GM23338 (cell line): ENCODE data around the gene CWC27. TPM values are rescaled to one million over a fixed set of nuclear protein-coding genes. Genes with fewer than 3 reads are reported as not detected.

Experiments used
- ATAC-seq: fragments of 200-7000 bp; cut with Tn5 transposase; 3 replicates; pipeline ENCODE4 v1.9.1; 2020
- DNase-seq: peaks from one replicate; pipeline ENCODE4 v3.0.0-alpha.2; 2015; ENCODE audit warnings: low spot score
- H2AFZ ChIP-seq: fragments of 200-600 bp; sonication (generic); 2 replicates; pipeline ENCODE4 v1.8.0; 2016; ENCODE audit warnings: antibody characterized with exemption, mild to moderate bottlenecking, moderate library complexity
- H3F3A ChIP-seq: fragments of 200-600 bp; sonication (generic); replicated peaks from 2 replicates; pipeline ENCODE4 v1.8.0; 2017; ENCODE audit warnings: antibody characterized with exemption, mixed run types, low read depth
- H3K27ac ChIP-seq: fragments of 200-600 bp; sonication (generic); 2 replicates; pipeline ENCODE4 v1.6.1; 2016; ENCODE audit warnings: low read depth
- H3K27me3 ChIP-seq: fragments of 200-600 bp; sonication (generic); 2 replicates; pipeline ENCODE4 v1.8.0; 2016; ENCODE audit warnings: mild to moderate bottlenecking, mixed run types, moderate library complexity; ENCODE audit not compliant: insufficient read depth
- H3K36me3 ChIP-seq: fragments of 200-600 bp; sonication (generic); 2 replicates; pipeline ENCODE4 v1.8.0; 2016; ENCODE audit warnings: mild to moderate bottlenecking; ENCODE audit not compliant: insufficient read depth
- H3K4me1 ChIP-seq: fragments of 200-600 bp; sonication (generic); 2 replicates; pipeline ENCODE4 v1.8.0; 2016; ENCODE audit warnings: mild to moderate bottlenecking, moderate library complexity; ENCODE audit not compliant: insufficient read depth
- H3K4me2 ChIP-seq: fragments of 200-600 bp; sonication (generic); 2 replicates; pipeline ENCODE4 v1.7.1; 2017; ENCODE audit warnings: mixed run types
- H3K4me3 ChIP-seq: fragments of 200-600 bp; sonication (generic); 2 replicates; pipeline ENCODE4 v1.6.1; 2016; ENCODE audit warnings: mixed run types
- H3K79me2 ChIP-seq: fragments of 200-600 bp; sonication (generic); replicated peaks from 2 replicates; pipeline ENCODE4 v1.8.0; 2017; ENCODE audit warnings: mild to moderate bottlenecking; ENCODE audit not compliant: insufficient read depth
- H3K9me2 ChIP-seq: fragments of 200-600 bp; sonication (generic); 2 replicates; pipeline ENCODE4 v1.8.0; 2017; ENCODE audit not compliant: insufficient read depth
- H4K20me1 ChIP-seq: fragments of 200-600 bp; sonication (generic); replicated peaks from 2 replicates; pipeline ENCODE4 v1.8.0; 2017; ENCODE audit warnings: mild to moderate bottlenecking; ENCODE audit not compliant: insufficient read depth
- H3K27ac Mint-ChIP-seq: 2 replicates; pipeline ENCODE4 v1.8.0; 2020; ENCODE audit warnings: inconsistent platforms, mild to moderate bottlenecking, moderate library complexity, mixed read lengths
- H3K27me3 Mint-ChIP-seq: 3 replicates; pipeline ENCODE4 v1.8.0; 2022; ENCODE audit warnings: low read depth, mild to moderate bottlenecking, moderate library complexity, mixed read lengths, inconsistent platforms; ENCODE audit not compliant: insufficient read depth, poor library complexity
- H3K36me3 Mint-ChIP-seq: 3 replicates; pipeline ENCODE4 v1.8.0; 2021; ENCODE audit warnings: low read depth, mild to moderate bottlenecking, inconsistent platforms, moderate library complexity, mixed read lengths
- H3K4me1 Mint-ChIP-seq: 3 replicates; pipeline ENCODE4 v1.8.0; 2020; ENCODE audit warnings: mild to moderate bottlenecking, inconsistent platforms, mixed read lengths
- H3K4me3 Mint-ChIP-seq: 3 replicates; pipeline ENCODE4 v1.8.0; 2021; ENCODE audit warnings: moderate library complexity, mild to moderate bottlenecking, inconsistent platforms, mixed read lengths
- H3K9me3 Mint-ChIP-seq: 3 replicates; pipeline ENCODE4 v1.8.0; 2020; ENCODE audit warnings: moderate library complexity, mild to moderate bottlenecking, inconsistent platforms, mixed read lengths
- EZH2 ChIP-seq: fragments of 200-600 bp; sonication (generic); IDR thresholded peaks from one replicate; pipeline ENCODE4 v1.8.0; 2017; ENCODE audit warnings: antibody characterized with exemption, mild to moderate bottlenecking, low read depth; ENCODE audit not compliant: unreplicated experiment
- EZH2phosphoT487 ChIP-seq: fragments of 200-600 bp; sonication (generic); IDR thresholded peaks from one replicate; pipeline ENCODE4 v1.8.1; 2018; ENCODE audit warnings: antibody characterized with exemption; ENCODE audit not compliant: unreplicated experiment
- NANOG ChIP-seq: IDR thresholded peaks from 2 replicates; pipeline ENCODE4 v1.6.1; 2016; ENCODE audit warnings: antibody characterized with exemption, borderline replicate concordance
- STAT1 ChIP-seq: IDR thresholded peaks from one replicate; pipeline ENCODE4 v1.6.1; 2016; ENCODE audit warnings: antibody characterized with exemption; ENCODE audit not compliant: unreplicated experiment
- ZNF331 ChIP-seq: fragments of 250-450 bp; sonication (Bioruptor Pico); IDR thresholded peaks from 2 replicates; pipeline ENCODE4 v1.5.0; 2020; ENCODE audit warnings: low read depth, mild to moderate bottlenecking, moderate library complexity
- polyA plus RNA-seq: library from polyadenylated mRNA; unstranded; fragments of >200 nt; fragmentation: Nextera tagmentation; extraction: Ambion mirVana; gene quantifications from 2 replicates; pipeline ENCODE4 v1.2.1, GENCODE V29; 2016
- total RNA-seq: library from RNA; depleted of rRNA; stranded (reverse); fragments of >200 nt; shearing (Covaris generic); gene quantifications from 2 replicates; pipeline ENCODE4 v1.2.3, GENCODE V29; 2014
- TF ChIP-seq, protein P1 (sequence below): fragments of 250-450 bp; sonication (Bioruptor Pico); IDR thresholded peaks from 2 replicates; pipeline ENCODE4 v1.5.0; 2020; ENCODE audit warnings: mild to moderate bottlenecking, moderate library complexity
- TF ChIP-seq, protein P2 (sequence below): IDR thresholded peaks from one replicate; pipeline ENCODE4 v1.6.1; 2018; ENCODE audit warnings: antibody characterized with exemption; ENCODE audit not compliant: unreplicated experiment
- TF ChIP-seq, protein P3 (sequence below): IDR thresholded peaks from 2 replicates; pipeline ENCODE4 v1.6.1; 2016; ENCODE audit warnings: antibody characterized with exemption

Gene CWC27
- total and polyA plus RNA-seq, 2 experiments from 2014 or later, result 27.7 to 115 TPM

DNA sequence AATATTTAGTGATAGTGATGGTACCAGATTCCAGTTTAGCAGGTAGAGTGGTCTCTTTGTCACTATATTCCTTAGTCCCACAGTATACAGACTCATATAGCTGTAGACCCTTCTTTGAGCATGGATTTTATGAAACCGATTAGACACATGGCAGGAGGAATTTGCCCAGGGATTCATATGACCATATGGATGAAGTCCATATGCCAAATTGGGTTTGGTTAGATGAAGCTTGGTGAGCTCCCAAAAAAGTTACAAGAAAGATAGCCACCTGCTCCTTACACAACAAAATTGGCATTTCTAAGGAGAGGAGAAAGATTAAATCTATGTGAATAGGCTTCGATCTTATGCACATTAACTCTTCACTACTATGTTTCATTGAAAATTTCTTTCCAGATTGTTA is 211.4 kb downstream of the CWC27 start (continued):
- TF ChIP-seq, protein P1, sequence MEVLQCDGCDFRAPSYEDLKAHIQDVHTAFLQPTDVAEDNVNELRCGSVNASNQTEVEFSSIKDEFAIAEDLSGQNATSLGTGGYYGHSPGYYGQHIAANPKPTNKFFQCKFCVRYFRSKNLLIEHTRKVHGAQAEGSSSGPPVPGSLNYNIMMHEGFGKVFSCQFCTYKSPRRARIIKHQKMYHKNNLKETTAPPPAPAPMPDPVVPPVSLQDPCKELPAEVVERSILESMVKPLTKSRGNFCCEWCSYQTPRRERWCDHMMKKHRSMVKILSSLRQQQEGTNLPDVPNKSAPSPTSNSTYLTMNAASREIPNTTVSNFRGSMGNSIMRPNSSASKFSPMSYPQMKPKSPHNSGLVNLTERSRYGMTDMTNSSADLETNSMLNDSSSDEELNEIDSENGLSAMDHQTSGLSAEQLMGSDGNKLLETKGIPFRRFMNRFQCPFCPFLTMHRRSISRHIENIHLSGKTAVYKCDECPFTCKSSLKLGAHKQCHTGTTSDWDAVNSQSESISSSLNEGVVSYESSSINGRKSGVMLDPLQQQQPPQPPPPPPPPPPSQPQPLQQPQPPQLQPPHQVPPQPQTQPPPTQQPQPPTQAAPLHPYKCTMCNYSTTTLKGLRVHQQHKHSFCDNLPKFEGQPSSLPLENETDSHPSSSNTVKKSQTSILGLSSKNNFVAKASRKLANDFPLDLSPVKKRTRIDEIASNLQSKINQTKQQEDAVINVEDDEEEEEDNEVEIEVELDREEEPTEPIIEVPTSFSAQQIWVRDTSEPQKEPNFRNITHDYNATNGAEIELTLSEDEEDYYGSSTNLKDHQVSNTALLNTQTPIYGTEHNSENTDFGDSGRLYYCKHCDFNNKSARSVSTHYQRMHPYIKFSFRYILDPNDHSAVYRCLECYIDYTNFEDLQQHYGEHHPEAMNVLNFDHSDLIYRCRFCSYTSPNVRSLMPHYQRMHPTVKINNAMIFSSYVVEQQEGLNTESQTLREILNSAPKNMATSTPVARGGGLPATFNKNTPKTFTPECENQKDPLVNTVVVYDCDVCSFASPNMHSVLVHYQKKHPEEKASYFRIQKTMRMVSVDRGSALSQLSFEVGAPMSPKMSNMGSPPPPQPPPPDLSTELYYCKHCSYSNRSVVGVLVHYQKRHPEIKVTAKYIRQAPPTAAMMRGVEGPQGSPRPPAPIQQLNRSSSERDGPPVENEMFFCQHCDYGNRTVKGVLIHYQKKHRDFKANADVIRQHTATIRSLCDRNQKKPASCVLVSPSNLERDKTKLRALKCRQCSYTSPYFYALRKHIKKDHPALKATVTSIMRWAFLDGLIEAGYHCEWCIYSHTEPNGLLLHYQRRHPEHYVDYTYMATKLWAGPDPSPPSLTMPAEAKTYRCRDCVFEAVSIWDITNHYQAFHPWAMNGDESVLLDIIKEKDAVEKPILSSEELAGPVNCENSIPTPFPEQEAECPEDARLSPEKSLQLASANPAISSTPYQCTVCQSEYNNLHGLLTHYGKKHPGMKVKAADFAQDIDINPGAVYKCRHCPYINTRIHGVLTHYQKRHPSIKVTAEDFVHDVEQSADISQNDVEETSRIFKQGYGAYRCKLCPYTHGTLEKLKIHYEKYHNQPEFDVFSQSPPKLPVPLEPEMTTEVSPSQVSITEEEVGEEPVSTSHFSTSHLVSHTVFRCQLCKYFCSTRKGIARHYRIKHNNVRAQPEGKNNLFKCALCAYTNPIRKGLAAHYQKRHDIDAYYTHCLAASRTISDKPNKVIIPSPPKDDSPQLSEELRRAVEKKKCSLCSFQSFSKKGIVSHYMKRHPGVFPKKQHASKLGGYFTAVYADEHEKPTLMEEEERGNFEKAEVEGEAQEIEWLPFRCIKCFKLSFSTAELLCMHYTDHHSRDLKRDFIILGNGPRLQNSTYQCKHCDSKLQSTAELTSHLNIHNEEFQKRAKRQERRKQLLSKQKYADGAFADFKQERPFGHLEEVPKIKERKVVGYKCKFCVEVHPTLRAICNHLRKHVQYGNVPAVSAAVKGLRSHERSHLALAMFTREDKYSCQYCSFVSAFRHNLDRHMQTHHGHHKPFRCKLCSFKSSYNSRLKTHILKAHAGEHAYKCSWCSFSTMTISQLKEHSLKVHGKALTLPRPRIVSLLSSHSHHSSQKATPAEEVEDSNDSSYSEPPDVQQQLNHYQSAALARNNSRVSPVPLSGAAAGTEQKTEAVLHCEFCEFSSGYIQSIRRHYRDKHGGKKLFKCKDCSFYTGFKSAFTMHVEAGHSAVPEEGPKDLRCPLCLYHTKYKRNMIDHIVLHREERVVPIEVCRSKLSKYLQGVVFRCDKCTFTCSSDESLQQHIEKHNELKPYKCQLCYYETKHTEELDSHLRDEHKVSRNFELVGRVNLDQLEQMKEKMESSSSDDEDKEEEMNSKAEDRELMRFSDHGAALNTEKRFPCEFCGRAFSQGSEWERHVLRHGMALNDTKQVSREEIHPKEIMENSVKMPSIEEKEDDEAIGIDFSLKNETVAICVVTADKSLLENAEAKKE (CRISPR knock-in tag), result no peak
- TF ChIP-seq NANOG (no peak), EZH2phosphoT487 (no peak)

DNA sequence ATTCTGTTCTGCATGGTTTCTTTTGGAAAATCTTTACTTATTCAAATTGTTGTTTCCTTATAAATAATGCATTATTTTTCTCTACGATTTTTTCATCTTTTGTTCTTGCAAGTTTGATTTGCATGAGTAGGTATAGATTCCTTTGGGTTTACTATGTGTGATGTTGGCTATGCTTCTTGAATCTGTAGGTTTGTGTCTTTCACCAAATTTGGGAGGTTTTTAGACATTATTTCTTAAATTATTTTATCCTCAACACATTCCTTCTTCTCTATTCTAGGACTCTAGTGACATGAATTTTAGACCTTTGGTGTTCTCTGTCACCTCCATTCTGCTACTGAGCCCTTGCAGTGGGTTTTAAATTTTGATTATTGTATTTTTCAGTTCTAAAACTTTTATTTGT is 219.0 kb downstream of the CWC27 start:
- H3K36me3 Mint-ChIP-seq, result peaks cover 28% of the 10 kb centered on the region; the same call in 2 of the 3 replicates
- Histone ChIP-seq H3K4me3 (no peak overlapping the region), H3K4me2 (no peak overlapping the region), H3K36me3 (no peaks in the 10 kb centered on the region; the same call in 1 of the 2 replicates), H4K20me1 (no peaks in the 10 kb centered on the region), H3K9me2 (peaks cover 3% of the 10 kb centered on the region; the same call in 1 of the 2 replicates), H3K4me1 (peaks cover 11% of the 10 kb centered on the region; the same call in 1 of the 2 replicates), H3K27me3 (no peaks in the 10 kb centered on the region), H3K27ac (no peak overlapping the region), H2AFZ (no peak overlapping the region), H3F3A (no peaks in the 10 kb centered on the region), H3K79me2 (no peaks in the 10 kb centered on the region; the same call in 1 of the 2 replicates)
- H3K9me3 Mint-ChIP-seq, result peaks cover 2% of the 10 kb centered on the region; the same call in 1 of the 3 replicates
- H3K27ac Mint-ChIP-seq, result no peak overlapping the region
- H3K27me3 Mint-ChIP-seq, result no peaks in the 10 kb centered on the region
- no peak for DNase-seq
- H3K4me1 Mint-ChIP-seq, result peaks cover 18% of the 10 kb centered on the region
- H3K4me3 Mint-ChIP-seq, result no peak overlapping the region
- no peak for ATAC-seq
- TF ChIP-seq EZH2, result no peak
- TF ChIP-seq EZH2phosphoT487, result no peak
- no peak for TF ChIP-seq ZNF331
- TF ChIP-seq NANOG, result no peak
- TF ChIP-seq, protein P2, sequence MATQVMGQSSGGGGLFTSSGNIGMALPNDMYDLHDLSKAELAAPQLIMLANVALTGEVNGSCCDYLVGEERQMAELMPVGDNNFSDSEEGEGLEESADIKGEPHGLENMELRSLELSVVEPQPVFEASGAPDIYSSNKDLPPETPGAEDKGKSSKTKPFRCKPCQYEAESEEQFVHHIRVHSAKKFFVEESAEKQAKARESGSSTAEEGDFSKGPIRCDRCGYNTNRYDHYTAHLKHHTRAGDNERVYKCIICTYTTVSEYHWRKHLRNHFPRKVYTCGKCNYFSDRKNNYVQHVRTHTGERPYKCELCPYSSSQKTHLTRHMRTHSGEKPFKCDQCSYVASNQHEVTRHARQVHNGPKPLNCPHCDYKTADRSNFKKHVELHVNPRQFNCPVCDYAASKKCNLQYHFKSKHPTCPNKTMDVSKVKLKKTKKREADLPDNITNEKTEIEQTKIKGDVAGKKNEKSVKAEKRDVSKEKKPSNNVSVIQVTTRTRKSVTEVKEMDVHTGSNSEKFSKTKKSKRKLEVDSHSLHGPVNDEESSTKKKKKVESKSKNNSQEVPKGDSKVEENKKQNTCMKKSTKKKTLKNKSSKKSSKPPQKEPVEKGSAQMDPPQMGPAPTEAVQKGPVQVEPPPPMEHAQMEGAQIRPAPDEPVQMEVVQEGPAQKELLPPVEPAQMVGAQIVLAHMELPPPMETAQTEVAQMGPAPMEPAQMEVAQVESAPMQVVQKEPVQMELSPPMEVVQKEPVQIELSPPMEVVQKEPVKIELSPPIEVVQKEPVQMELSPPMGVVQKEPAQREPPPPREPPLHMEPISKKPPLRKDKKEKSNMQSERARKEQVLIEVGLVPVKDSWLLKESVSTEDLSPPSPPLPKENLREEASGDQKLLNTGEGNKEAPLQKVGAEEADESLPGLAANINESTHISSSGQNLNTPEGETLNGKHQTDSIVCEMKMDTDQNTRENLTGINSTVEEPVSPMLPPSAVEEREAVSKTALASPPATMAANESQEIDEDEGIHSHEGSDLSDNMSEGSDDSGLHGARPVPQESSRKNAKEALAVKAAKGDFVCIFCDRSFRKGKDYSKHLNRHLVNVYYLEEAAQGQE, result no peak
- TF ChIP-seq, protein P3, sequence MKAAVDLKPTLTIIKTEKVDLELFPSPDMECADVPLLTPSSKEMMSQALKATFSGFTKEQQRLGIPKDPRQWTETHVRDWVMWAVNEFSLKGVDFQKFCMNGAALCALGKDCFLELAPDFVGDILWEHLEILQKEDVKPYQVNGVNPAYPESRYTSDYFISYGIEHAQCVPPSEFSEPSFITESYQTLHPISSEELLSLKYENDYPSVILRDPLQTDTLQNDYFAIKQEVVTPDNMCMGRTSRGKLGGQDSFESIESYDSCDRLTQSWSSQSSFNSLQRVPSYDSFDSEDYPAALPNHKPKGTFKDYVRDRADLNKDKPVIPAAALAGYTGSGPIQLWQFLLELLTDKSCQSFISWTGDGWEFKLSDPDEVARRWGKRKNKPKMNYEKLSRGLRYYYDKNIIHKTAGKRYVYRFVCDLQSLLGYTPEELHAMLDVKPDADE, result no peak
- TF ChIP-seq STAT1, result no peak
